WERI-Rb-1 (cell line): ENCODE data around the gene SLC6A18.

ENCODE experiments used
- DNase-seq: peaks from one replicate; pipeline ENCODE4 v3.0.0-alpha.2; 2020
- H3K27ac ChIP-seq: fragments of 250-450 bp; sonication (Bioruptor Pico); 2 replicates; pipeline ENCODE4 v1.5.1; 2020; ENCODE audit warnings: mild to moderate bottlenecking, moderate library complexity
- H3K27me3 ChIP-seq: fragments of 250-450 bp; sonication (Bioruptor Pico); 2 replicates; pipeline ENCODE4 v1.5.1; 2021; ENCODE audit warnings: mild to moderate bottlenecking, low read depth, moderate library complexity; ENCODE audit not compliant: insufficient read depth, severe bottlenecking
- H3K36me3 ChIP-seq: fragments of 250-450 bp; sonication (Bioruptor Pico); 2 replicates; pipeline ENCODE4 v1.5.1; 2020; ENCODE audit warnings: mild to moderate bottlenecking, moderate library complexity
- H3K4me3 ChIP-seq: 2 replicates; pipeline ENCODE4 v1.5.1; 2011; ENCODE audit warnings: low read depth, mild to moderate bottlenecking, control low read depth, low read length
- H3K9me3 ChIP-seq: fragments of 250-450 bp; sonication (Bioruptor Pico); 2 replicates; pipeline ENCODE4 v1.5.1; 2021; ENCODE audit warnings: mild to moderate bottlenecking, moderate library complexity; ENCODE audit not compliant: severe bottlenecking
- TF ChIP-seq, protein P1 (sequence below): IDR thresholded peaks from 2 replicates; pipeline ENCODE4 v1.5.1; 2011; ENCODE audit warnings: low read depth, mild to moderate bottlenecking, control low read depth, inconsistent platforms, low read length

The SLC6A18 gene

DNA sequence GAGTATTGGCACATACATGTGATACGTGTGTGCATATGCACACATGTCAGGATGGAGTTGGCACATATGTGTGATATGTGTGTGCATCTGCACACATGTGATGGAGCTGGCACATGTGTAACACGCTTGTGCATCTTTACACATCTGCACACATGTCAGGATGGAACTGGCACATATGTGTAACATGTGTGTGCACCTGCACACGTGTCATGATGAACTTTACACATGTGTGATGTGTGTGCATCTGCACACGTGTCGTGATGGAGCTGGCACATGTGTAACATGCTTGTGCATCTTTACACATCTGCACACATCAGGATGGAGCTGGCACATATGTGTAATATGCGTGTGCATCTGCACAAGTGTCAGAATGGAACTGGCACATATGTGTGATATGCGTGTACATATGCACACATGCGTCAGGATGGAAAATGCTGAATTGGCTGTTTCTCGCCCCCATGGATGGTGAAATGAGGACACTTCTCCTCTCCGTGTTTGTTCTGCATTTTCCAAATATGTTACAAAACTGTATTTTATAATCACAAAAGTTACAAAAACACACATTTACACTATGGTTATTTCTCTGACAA is 40.0 kb upstream of the SLC6A18 start:
- H3K36me3 ChIP-seq = no peaks in the 10 kb centered on the region
- H3K27ac ChIP-seq = no peak overlapping the region
- no peak for DNase-seq
- TF ChIP-seq, protein P1, sequence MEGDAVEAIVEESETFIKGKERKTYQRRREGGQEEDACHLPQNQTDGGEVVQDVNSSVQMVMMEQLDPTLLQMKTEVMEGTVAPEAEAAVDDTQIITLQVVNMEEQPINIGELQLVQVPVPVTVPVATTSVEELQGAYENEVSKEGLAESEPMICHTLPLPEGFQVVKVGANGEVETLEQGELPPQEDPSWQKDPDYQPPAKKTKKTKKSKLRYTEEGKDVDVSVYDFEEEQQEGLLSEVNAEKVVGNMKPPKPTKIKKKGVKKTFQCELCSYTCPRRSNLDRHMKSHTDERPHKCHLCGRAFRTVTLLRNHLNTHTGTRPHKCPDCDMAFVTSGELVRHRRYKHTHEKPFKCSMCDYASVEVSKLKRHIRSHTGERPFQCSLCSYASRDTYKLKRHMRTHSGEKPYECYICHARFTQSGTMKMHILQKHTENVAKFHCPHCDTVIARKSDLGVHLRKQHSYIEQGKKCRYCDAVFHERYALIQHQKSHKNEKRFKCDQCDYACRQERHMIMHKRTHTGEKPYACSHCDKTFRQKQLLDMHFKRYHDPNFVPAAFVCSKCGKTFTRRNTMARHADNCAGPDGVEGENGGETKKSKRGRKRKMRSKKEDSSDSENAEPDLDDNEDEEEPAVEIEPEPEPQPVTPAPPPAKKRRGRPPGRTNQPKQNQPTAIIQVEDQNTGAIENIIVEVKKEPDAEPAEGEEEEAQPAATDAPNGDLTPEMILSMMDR = no peak
- H3K4me3 ChIP-seq = no peak overlapping the region
- no peaks in the 10 kb centered on the region for H3K27me3 ChIP-seq
- no peaks in the 10 kb centered on the region for H3K9me3 ChIP-seq

GRCh38 chr5:1185629-1186350 is 39.4 kb upstream of the SLC6A18 start:
- TF ChIP-seq, protein P1 = no peak
- Histone ChIP-seq H3K27ac (no peak overlapping the region), H3K27me3 (no peaks in the 10 kb centered on the region), H3K36me3 (no peaks in the 10 kb centered on the region), H3K9me3 (no peaks in the 10 kb centered on the region), H3K4me3 (no peak overlapping the region)
- no peak for DNase-seq

DNA sequence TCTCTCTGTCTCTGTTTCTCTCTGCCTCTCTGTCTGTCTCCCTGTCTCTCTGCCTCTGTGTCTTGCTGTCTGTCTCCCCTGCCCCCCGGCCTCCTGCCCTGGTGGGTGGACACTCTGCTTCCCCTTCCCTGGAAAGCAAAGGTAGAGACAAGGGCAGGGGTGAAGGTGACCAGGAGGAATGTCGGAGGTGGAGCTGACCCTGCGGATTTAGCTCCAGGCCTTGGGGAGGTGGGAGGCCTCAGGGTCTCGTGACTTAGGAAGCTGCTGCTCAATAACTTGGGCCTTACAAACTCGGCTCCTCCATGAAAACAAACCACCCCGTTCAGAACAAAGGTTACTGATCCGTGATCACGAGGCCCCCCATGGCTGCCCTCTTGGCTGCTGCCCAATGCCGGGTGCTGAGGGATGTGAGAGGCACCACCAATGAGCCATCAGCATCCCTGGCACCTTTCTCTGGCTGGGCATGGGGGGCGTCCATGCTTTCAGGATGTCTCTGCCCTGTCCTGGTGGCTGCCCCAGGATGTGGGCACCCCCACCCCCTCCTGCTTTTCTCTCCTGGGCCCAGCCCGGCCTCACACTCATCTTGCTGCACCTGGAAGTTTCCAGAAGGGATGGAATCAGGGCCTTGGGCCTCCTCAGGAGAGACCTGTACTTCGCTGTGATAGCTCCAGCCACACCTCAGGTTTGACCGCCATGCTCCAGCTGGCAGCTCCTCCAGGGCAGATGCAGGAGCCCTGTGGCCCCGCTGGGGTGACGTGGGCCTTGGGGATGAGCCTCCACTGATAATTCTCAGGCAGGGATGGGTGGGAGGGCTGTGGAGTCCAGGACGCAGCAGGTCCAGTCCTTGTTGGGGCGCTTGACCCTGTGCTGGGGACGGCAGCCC is 38.6 kb upstream of the SLC6A18 start:
- Histone ChIP-seq H3K9me3 (no peaks in the 10 kb centered on the region), H3K36me3 (no peaks in the 10 kb centered on the region), H3K27ac (no peak overlapping the region), H3K4me3 (no peak overlapping the region), H3K27me3 (no peaks in the 10 kb centered on the region)
- TF ChIP-seq, protein P1 = no peak
- DNase-seq = no peak

GRCh38 chr5:1187234-1187949 is 37.8 kb upstream of the SLC6A18 start:
- no peak for DNase-seq
- Histone ChIP-seq H3K27me3 (no peaks in the 10 kb centered on the region), H3K36me3 (no peaks in the 10 kb centered on the region)

DNA sequence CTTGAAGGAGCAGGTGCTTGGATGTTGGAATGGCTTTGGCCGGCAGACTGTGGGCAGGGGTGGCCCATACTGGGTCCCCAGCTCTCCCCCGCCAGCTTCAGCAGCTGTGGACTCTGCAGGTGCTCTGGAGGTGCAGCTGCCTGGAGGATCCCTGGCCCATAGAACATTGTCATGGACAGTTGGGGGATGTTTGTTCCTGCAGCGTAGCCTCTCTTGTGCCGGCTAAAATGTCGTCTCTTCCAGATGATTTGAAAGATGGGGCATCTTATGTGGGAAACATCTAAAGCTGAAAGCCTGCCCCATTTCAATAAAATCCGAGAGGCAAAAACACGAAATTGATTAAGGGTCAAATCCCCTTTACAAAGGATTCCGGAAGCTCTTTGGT is 37.2 kb upstream of the SLC6A18 start:
- no peaks in the 10 kb centered on the region for H3K27me3 ChIP-seq
- no peak for DNase-seq
- H3K9me3 ChIP-seq = no peaks in the 10 kb centered on the region
- H3K4me3 ChIP-seq = no peak overlapping the region
- TF ChIP-seq, protein P1 = no peak
- H3K36me3 ChIP-seq = no peaks in the 10 kb centered on the region
- no peak overlapping the region for H3K27ac ChIP-seq

More at GRCh38 chr5:1187234-1187949, 37.8 kb upstream of the SLC6A18 start:
- TF ChIP-seq, protein P1 = no peak
- no peak overlapping the region for H3K4me3 ChIP-seq
- no peak overlapping the region for H3K27ac ChIP-seq
- H3K9me3 ChIP-seq = no peaks in the 10 kb centered on the region
